Measurements from ENCODE around the gene RPL19.

RPL19 gene

DNA sequence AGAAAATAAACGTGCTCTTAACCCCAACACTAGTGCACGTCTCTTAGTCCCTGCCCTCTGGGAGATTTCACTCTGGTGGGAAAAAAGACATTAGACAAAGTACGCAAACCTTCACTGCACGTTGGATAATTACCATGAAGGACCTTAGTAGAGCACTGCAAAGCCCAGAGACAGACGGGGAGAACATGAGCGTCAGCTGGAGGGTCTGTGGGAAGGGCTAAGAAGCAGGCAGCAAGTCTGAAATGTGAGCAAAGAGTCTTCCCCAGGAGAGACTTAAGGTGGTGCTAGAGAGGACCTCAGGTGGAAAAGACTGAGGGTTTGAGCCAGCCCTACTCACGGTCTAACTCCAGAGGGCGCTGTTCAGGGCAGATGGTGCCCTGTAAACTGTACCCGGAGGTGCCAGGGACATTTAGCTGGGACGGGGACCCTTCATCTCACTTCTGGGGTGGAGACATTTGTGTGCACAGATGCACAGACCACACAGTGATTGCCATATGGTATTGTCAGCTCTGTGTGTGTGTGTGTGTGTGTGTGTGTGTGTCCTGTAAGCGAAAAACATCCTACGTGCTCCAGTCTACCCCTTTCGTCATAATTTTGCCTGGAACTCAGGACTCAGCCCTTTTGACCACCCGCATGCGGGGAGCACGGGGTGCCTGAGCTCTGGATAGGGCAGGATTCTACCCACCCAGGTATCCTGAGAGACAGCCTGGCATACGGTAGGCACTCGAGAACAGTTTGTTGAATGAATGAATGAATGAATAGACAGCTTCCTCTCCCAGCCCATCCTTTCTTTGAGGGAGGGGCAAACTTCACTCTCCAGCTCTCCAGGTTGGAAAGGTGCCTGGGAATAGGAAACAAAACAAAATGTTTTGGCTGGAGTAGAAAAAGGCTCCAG, 35.7 kb downstream of the RPL19 start:
- no peak overlapping the region for H3K4me3 ChIP-seq (ENCODE audit: low read depth, low read length)
- DNase-seq (ENCODE audit: low read depth) = peak; percentile 11
- TF ChIP-seq, protein P1, sequence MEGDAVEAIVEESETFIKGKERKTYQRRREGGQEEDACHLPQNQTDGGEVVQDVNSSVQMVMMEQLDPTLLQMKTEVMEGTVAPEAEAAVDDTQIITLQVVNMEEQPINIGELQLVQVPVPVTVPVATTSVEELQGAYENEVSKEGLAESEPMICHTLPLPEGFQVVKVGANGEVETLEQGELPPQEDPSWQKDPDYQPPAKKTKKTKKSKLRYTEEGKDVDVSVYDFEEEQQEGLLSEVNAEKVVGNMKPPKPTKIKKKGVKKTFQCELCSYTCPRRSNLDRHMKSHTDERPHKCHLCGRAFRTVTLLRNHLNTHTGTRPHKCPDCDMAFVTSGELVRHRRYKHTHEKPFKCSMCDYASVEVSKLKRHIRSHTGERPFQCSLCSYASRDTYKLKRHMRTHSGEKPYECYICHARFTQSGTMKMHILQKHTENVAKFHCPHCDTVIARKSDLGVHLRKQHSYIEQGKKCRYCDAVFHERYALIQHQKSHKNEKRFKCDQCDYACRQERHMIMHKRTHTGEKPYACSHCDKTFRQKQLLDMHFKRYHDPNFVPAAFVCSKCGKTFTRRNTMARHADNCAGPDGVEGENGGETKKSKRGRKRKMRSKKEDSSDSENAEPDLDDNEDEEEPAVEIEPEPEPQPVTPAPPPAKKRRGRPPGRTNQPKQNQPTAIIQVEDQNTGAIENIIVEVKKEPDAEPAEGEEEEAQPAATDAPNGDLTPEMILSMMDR (IDR thresholded peaks at IDR 0.05; ENCODE audit: control insufficient read depth, extremely low read depth, insufficient read depth) = peak; percentile 76

DNA sequence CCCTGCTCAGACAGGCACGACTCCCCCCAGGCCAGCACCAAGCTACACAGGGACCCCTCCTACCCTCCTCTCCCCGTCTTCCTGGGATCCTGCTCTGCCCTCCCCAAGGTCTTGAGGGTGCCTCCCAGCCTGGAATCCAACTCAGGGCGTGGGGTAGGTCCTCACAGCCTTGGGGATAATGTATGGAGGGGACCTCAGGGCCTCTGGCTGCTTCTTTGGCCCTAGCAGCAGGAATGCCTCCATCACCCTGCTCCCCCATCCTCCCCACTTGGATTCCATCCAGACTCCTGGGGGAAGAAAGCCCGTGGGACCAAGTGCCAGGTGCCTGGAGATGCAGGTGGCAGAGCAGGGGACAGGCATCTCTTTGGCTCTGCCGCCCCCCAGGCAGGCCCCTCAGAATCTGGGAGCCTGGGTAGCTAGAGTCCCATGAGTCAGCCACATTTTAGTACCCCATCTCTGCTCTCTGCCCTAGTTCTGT, 36.4 kb downstream of the RPL19 start:
- no peak for DNase-seq (ENCODE audit: low read depth)
- TF ChIP-seq, protein P1 (IDR thresholded peaks at IDR 0.05; ENCODE audit: control insufficient read depth, extremely low read depth, insufficient read depth) = no peak
- H3K4me3 ChIP-seq (ENCODE audit: low read depth, low read length) = no peak overlapping the region

DNA sequence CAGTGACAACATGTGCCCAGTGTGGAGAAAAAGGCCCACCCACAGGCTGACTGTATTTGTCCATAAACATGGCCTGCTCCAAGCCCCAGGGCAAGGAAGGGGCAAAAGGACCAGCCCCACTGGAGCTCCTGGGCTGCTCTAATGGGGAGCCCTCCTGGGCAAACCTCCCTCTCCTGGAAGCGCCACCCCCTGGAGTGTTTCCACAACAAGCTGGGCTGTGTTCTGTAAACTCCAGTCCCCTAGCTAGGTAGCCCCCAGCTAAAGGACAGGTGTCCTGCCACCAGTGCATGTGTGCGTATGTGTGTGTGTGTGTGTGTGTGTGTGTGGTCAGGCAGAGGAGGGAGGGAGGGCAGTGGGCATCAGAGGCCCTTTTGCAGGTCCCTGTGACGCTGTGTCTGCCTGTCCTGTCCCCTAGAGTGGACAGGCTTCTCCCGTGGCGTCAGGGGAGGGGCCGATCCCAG, 36.9 kb downstream of the RPL19 start:
- TF ChIP-seq, protein P1 (IDR thresholded peaks at IDR 0.05; ENCODE audit: control insufficient read depth, extremely low read depth, insufficient read depth) = no peak
- no peak for DNase-seq (ENCODE audit: low read depth)
- H3K4me3 ChIP-seq (ENCODE audit: low read depth, low read length) = no peak overlapping the region

DNA sequence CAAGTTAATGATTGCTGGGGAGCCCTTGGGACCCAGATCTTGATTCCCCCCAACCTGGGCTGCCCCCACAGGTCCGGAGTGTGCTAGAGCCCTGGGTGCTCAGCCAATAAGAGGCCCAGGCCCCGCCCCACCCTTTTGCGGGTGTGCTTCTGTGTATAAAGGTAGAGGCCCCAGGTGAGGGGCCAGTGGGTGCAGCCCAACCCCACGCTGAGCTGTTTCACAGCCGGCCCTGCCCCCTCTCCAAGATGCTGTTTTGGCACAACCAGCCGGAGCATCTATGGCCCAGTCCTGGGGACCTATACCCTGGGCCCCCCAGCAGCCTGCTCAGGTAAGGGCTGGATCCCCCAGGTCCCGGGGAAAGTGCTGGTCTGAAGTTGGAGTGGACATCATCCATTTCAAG, 37.5 kb downstream of the RPL19 start:
- DNase-seq (ENCODE audit: low read depth) = no peak
- TF ChIP-seq, protein P1 (IDR thresholded peaks at IDR 0.05; ENCODE audit: control insufficient read depth, extremely low read depth, insufficient read depth) = no peak

DNA sequence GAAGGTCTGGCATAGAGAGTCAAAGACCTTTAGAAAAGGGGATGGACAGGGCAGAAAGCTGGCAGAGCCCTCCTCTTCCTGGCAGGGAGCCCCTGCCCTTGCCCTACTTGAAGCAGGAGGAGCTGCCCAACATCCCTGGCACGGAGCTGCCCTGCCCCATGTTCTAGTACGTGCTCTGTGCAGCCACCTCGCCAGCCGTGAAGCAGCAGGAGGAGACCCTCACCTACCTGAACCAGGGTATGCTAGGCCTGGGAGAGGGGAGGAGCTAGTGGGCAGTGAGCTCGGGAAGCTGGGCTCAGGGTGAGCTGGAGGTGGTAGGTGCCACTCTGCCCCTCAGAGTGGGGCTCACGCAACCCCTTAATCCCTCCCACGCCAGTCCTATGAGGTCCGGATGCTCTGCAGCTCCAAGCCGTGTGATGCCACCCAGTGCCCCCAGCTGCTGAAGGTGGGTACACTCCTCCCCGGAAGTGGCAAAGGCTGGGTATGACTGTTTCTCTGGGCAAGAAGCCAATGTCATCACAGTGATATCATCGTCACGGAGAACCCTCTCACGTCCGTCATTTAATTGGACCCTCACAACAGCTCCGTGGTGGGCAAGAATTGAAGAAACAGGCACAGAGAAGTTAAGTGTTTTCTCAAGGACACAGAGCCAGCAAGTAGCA, 38.4 kb downstream of the RPL19 start:
- DNase-seq (ENCODE audit: low read depth) = no peak
- H3K4me3 ChIP-seq (ENCODE audit: low read depth, low read length) = no peak overlapping the region
- TF ChIP-seq, protein P1 (IDR thresholded peaks at IDR 0.05; ENCODE audit: control insufficient read depth, extremely low read depth, insufficient read depth) = no peak

More for the DNA sequence above, 37.5 kb downstream of the RPL19 start:
- H3K4me3 ChIP-seq (ENCODE audit: low read depth, low read length) = no peak overlapping the region

DNA sequence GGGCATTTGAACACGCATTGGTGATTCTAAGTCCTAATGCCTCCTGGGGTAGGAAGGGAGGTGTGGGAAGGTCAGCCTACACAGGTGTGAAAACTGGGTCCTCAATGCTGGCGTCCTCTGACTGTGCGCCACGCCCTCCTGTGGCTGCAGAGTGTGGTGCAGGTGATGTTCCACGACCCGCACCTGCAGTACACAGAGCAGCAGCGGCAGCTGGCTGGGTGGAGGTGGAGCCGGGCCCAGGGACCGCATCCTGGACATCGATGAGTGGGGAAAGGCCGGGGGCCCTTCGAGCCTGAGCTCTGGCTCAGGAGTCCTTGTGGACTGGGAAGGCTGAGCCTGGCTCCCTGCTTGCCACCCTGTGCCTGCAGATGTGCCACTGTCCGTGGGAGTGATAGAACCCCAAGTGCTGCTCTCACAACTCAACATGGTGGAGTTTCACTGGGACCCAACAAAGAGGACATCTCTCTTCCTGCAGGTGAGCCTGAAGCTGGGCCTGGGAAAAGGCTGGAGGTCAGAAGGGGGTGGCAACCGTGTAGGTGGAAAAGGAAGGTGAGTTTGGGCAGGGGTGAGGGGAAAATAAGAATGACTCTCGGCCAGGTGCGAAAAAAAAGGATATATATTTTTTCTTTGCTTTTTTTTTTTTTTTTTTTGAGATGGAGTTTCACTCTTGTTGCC, 39.7 kb downstream of the RPL19 start:
- TF ChIP-seq, protein P1 (IDR thresholded peaks at IDR 0.05; ENCODE audit: control insufficient read depth, extremely low read depth, insufficient read depth) = peak; percentile 43
- DNase-seq (ENCODE audit: low read depth) = no peak
- H3K4me3 ChIP-seq (ENCODE audit: low read depth, low read length) = no peak overlapping the region

All from LNCaP clone FGC (cell line).